GM10248 (cell line): ENCODE measurements around the gene PKIG.

Experiments used
- CTCF ChIA-PET: fragments of 300-600 bp; sonication (Branson Sonifier 250); formaldehyde crosslinking; extraction: SDS; loops from one replicate; lab custom pipeline; 2021; ENCODE audit warnings: antibody characterized with exemption; lab: Yijun Ruan, JAX
- POLR2A ChIA-PET: fragments of 350-650 bp; sonication (Branson Sonifier 250); formaldehyde crosslinking; extraction: SDS; loops from one replicate; lab custom pipeline; 2020; ENCODE audit warnings: antibody characterized with exemption; lab: Yijun Ruan, JAX
- DNase-seq: peaks from one replicate; pipeline ENCODE4 v3.0.0; 2012; ENCODE audit errors: extremely low spot score
- TF ChIP-seq, protein P1 (sequence below): IDR thresholded peaks from 2 replicates; pipeline ENCODE4 v1.5.1; 2012; ENCODE audit warnings: mild to moderate bottlenecking, low read depth; ENCODE audit errors: extremely low read depth, missing control alignments, control extremely low read depth

The PKIG gene

DNA sequence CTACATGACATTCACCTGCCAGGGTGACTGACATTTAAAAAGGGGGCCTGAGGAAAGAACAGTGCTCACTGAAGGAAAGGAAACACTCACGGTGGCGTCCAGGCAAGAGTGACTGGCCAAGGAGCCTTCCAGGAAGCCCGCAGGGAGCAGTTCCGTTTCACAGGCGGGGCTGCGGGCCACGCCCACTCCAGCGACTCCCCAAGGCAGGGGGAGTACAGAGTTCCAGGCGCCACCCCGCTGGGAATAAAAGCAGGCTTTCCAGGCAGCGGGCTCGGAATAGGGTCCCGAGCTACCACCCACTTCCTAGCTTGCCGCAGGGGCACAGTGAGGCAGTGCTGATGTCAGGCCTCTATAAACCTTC is 34.2 kb downstream of the PKIG start:
- TF ChIP-seq, protein P1, sequence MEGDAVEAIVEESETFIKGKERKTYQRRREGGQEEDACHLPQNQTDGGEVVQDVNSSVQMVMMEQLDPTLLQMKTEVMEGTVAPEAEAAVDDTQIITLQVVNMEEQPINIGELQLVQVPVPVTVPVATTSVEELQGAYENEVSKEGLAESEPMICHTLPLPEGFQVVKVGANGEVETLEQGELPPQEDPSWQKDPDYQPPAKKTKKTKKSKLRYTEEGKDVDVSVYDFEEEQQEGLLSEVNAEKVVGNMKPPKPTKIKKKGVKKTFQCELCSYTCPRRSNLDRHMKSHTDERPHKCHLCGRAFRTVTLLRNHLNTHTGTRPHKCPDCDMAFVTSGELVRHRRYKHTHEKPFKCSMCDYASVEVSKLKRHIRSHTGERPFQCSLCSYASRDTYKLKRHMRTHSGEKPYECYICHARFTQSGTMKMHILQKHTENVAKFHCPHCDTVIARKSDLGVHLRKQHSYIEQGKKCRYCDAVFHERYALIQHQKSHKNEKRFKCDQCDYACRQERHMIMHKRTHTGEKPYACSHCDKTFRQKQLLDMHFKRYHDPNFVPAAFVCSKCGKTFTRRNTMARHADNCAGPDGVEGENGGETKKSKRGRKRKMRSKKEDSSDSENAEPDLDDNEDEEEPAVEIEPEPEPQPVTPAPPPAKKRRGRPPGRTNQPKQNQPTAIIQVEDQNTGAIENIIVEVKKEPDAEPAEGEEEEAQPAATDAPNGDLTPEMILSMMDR = no peak
- CTCF ChIA-PET = interaction anchor here (1.1 to 2.0 kb wide), 3 partner anchors 13 to 67 kb away, joined by 3 to 7 read pairs (median 7); no protein-coding TSS in a partner anchor
- POLR2A ChIA-PET = no interaction called here
- no peak for DNase-seq

DNA sequence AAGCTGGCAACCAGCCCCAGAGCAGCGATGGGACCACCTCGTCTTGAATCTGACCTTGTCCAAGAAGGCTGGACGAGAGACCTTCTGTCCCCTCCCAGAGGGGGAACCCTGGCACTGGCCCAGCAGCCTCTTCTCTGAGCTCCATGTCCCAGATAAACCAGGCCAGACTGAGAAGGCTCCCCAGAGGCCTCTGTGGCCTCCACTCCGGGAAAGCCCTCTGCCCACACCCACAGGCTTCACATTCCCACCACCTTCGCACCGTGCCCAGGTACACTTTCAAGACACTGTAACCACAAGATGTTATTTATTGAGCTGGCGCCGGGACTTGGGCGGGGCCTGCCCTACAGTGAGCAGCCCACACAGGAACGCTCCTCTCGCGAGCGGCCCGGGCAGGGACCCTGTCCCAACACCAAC is 35.9 kb downstream of the PKIG start:
- TF ChIP-seq, protein P1 = no peak
- no peak for DNase-seq
- ChIA-PET CTCF (interaction anchor here (1.0 to 2.0 kb wide), 7 partner anchors 8 to 233 kb away, joined by 3 to 16 read pairs (median 4); no protein-coding TSS in a partner anchor), POLR2A (no interaction called here)

DNA sequence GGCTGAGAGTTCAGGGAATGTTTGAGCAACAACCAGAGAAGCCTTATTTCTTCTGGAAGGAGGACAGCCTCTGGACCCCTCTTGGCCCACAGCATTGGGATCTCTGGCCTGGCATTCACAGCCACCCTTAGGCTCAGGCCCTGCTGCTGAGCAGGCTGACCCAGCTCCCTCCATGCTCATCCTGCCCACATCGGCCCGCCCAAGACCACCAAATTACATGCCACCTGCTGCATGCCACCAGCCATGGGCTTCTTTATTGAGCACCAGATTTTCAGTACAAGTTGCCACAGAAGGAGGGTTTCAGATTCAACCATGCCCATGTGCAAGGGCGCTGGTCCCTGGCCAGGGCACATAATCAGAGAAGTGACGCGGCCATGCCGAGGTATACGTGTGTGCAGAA is 36.9 kb downstream of the PKIG start:
- DNase-seq = no peak
- TF ChIP-seq, protein P1 = no peak
- CTCF ChIA-PET = interaction anchor here (1.0 to 2.0 kb wide), 6 partner anchors 9 to 129 kb away, joined by 3 to 16 read pairs (median 4); no protein-coding TSS in a partner anchor
- POLR2A ChIA-PET = no interaction called here

DNA sequence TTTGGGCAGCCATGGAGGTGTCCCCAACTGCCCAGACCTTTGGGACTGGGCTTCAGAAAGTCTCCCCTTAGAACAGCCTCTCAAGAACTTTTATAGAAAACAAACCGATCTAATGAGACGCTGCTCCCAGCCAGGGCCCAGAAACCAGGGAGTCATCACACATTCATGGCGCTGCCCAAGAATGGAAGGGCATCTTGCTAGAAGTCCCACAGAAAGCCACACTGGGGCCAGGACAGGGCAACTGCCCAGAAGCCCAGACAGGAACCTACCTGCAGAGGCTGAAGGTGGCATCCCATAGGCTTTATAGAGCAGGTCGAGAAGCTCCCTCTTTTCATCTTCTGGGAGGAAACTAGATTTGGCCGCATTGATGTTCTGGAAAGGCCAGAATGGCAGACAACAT is 37.7 kb downstream of the PKIG start:
- TF ChIP-seq, protein P1 = no peak
- CTCF ChIA-PET = no interaction called here
- POLR2A ChIA-PET = no interaction called here
- DNase-seq = no peak

DNA sequence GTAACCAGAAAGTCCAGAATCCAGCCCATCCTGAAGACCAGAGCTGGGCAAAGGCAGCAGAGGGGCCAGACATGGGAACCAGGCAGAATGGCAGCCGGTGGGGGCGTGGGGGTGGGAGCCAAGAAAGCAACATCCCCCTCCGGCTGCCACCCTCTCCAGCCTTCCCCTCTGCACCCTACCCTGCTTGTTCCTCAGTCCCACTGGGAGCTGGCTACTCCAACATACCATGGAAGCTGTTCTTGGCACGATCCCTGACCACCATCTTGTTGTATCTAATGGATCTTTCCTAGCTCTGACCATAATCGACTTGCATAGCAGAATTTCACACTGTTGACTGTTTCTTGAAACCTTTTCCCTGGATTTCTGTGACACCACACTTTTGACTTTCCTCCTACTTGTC is 38.9 kb downstream of the PKIG start:
- POLR2A ChIA-PET = no interaction called here
- CTCF ChIA-PET = interaction anchor here (2.5 kb wide), 1 partner anchor 11 kb away, joined by 12 read pairs; no protein-coding TSS in a partner anchor
- DNase-seq = no peak
- TF ChIP-seq, protein P1 = no peak

DNA sequence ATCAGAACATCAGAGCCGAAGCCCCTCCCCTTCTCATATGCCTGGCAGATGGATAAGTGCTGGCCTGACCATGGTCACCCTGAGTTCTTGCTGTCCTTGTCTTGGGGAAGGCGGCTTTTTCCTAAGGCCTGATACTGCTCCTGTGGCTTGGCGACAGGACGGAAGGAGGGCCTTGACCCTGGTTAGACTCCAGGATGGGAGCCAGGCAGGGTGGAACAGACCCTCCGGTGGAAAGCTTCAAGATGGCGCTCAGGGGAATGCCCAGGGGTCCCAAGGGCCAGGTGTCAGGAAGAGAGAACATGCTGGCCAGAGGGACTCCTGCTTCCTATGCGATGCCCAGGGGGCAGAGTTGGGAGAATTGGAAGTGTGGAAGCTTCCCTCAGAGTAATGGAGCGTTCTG is 39.6 kb downstream of the PKIG start:
- POLR2A ChIA-PET = no interaction called here
- TF ChIP-seq, protein P1 = no peak
- CTCF ChIA-PET = interaction anchor here (2.5 kb wide), 1 partner anchor 12 kb away, joined by 12 read pairs; no protein-coding TSS in a partner anchor
- DNase-seq = no peak
